ENCODE results near the gene TXNDC2. TPM values are rescaled to one million over a fixed set of nuclear protein-coding genes. Genes with fewer than 3 reads are reported as not detected.

TXNDC2 gene
- total and polyA plus RNA-seq, 9 of the 15 experiments (the other 6 are each of a cell fraction or from before 2014, with no cell fraction given) = 1.2 to 4.9 (median 2.3) TPM

- TF ChIP-seq BRCA1 (IDR thresholded peaks at IDR 0.05) = no peak
- TF ChIP-seq BRCA1 (CRISPR knock-in tag; IDR thresholded peaks at IDR 0.05) = no peak
- no peak for TF ChIP-seq POLR2B (IDR thresholded peaks at IDR 0.05; ENCODE audit: low read depth, partially characterized antibody)
- TF ChIP-seq HLTF (IDR thresholded peaks at IDR 0.05) = no peak
- no peak for TF ChIP-seq MAFG (tag; conservative IDR thresholded peaks at IDR 0.05)
- no peak for TF ChIP-seq FOXA1 (IDR thresholded peaks at IDR 0.05; ENCODE audit: borderline replicate concordance)
- TF ChIP-seq ZNF280A (IDR thresholded peaks at IDR 0.05; ENCODE audit: low read depth, partially characterized antibody) = no peak
- TF ChIP-seq PTRF (tag; IDR thresholded peaks at IDR 0.05) = no peak
- TF ChIP-seq TFAM (CRISPR knock-in tag; conservative IDR thresholded peaks at IDR 0.05) = no peak
- no peak for TF ChIP-seq NR2F6 (CRISPR knock-in tag; IDR thresholded peaks at IDR 0.05)
- TF ChIP-seq MTA2 (IDR thresholded peaks at IDR 0.05; ENCODE audit: low read depth) = no peak
- no peak for TF ChIP-seq ZNF561 (CRISPR knock-in tag; conservative IDR thresholded peaks at IDR 0.05)
- TF ChIP-seq RAD21 (CRISPR knock-in tag; conservative IDR thresholded peaks at IDR 0.05 in 1 of 2, IDR thresholded peaks at IDR 0.05 in 1 of 2) = no peak
- no peak for TF ChIP-seq SMAD2 (IDR thresholded peaks at IDR 0.05; ENCODE audit: low read depth, low read length)
Observed at GRCh38 chr18:9922592-9923311, 37.0 kb downstream of the TXNDC2 start (continued).

Data from K562 (cell line).